Stimulated activated CD4-positive, alpha-beta T cell treated with anti-CD3 and anti-CD28 coated beads, Interleukin-4, amount 100 ng/mL, for 1 hour (primary cell): ENCODE measurements around the gene PRDM11.

Experiments
- DNase-seq: peaks from one replicate; pipeline ENCODE4 v3.0.0-alpha.2; 2020

Gene PRDM11

DNA sequence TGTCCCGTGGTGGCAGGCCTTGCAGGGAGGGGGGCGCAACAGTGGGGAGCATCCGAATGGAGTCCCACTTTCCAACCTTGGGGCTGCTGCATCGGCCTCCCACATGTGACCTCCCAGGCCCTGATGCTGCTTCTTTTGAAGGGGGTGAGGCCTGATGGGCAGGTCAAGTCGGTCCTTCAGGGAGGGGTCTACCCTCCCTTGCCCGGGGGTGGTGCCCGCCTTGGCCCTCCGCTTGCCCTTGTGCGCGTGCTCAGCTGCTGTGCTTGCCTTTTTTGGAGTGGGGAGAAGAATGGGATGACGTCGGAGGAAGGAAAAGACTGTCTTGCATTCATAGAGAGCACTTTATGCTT, 66.9 kb downstream of the PRDM11 start:
- no peak for DNase-seq

DNA sequence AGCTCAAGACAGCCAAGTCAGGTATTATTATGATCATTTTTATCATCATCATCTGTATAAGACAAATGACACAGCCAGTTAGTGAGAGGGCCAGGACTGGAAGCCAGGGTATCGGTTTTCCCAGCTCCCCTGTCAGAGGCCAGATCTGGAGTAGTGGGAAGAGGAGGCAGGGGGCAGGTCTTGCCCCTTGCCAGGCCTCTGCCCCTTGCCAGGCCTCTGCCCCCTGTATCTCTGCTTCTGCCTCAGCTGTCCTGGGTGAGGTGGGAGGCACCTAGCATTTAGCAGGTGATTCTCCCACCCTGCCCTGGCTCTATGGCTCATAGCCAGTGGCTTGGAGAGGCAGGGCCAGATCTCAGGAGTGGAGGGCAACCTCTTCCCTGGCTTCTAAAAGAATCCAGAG, 67.3 kb downstream of the PRDM11 start:
- DNase-seq, result no peak

DNA sequence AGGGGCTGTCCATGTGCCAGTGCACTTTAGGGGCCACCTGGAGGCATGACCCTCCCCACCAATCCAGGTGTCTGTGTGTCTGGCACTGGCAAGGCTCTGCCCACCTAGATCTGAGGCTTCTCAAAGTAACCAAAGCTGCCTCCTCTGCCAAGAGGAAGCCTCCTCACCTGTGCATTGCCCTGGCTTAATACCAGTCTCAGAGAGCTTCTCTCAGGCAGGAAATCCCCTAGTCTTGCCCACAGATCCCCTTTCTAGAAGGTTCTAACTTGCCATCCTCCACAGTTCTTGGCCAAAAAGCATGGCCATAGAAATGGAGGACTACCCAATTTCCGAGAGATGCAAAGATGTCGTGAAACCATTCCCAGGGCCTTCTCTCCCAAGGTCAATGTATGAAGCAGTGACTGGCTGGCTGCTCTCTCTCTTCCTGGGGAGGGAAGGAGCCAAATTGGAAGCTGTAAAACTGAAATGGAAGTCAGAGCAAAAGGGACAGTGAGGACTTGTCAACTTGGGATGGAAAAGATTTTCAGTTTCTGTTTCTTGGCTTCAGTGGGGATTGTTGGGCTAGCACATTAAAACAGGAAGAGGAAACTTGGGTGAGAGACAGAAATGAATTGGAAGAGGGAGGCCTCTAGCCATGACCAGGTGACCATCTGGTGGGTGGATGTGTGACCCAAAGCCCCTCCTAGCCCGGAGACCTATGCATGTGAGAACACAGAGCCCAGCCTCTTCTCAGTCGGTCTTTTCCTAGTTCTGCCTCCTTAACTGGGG, 68.8 kb downstream of the PRDM11 start:
- DNase-seq, result no peak

DNA sequence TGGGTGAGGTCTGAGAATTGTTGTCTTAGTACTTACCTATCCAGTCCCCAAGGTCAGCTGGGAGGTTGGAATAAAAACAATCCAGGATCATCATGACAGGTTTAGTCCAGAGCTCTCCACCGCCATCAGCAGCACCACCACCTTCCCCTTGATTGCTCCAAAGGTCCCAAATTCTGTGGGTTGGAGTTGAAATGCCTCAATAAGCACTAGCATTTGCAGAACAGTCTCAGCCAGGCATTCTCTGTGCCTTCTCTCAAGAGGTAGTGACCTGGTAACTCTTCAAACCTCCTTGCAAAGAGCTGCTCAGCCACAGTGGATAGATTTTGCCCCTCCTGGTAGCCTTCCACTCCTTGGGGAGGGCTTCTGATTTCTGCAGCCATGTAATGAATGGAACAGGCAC, 69.6 kb downstream of the PRDM11 start:
- no peak for DNase-seq

DNA sequence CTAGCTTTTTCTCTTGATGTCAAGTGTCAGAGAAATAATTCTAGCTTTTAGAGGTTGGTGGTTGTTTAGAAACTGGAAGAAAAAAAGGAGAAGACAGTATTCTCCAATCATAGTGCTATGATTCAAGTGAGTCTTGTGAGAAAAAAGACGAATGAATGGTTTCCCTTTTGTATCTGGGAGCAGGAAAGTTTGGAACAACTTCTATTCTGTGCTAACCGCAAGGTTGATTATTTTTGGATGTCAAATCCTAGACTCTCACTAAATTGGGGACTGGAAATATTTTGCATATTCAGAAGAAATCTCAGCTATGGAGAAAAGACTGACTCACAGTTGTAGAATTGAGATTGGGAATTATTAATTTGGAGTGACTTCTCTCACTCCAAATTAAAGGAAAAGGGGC, 70.5 kb downstream of the PRDM11 start:
- DNase-seq, result no peak

DNA sequence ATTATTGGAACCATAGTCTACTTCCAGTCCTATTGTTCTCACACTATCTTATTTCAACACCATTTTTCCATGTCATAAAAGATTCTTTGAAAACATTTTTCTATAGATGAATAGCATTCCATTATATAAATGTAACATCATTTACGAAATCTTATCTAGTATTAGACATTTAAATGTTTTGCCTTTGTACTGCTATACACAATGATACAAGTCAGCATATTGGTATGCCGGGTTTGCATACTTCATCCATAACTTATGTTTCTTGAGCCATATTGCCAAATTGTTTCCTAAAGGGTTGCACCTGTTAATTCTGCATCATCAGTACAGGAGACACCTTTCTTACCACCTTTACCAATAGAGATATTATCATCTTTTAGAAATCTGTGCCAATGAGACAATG, 71.6 kb downstream of the PRDM11 start:
- DNase-seq, result no peak

DNA sequence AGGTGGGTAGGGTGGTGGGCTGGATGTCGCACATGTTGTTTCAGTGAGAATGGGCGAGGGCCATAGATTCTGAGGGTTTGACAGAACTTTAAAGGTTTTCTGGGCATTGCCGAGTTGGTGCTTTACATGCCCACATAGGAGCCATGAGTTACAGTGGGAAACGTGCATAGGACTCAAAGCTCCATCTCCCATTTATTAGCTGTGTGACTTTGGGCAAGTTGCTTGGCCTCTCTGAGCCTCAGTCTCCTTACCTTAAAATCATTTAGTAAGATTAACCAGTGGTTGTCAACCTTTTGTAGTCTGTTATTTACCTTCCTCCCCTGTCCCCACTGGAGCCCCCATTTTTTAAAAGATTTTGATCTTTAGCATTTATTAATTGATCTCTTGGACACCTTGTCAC, 72.3 kb downstream of the PRDM11 start:
- DNase-seq, result no peak

DNA sequence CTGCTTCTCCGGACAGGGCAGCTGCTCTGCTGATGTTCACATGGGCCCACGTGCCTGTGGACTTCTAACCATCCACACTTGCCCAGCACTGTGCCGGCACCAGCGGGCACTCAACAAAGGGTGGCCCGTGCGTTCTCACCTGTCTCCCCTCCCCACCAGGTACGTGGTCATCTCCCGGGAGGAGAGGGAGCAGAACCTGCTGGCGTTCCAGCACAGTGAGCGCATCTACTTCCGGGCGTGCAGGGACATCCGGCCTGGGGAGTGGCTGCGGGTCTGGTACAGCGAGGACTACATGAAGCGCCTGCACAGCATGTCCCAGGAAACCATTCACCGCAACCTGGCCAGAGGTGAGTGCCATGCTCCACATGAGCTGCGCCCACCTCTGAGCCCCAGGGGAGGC, 73.0 kb downstream of the PRDM11 start:
- no peak for DNase-seq

DNA sequence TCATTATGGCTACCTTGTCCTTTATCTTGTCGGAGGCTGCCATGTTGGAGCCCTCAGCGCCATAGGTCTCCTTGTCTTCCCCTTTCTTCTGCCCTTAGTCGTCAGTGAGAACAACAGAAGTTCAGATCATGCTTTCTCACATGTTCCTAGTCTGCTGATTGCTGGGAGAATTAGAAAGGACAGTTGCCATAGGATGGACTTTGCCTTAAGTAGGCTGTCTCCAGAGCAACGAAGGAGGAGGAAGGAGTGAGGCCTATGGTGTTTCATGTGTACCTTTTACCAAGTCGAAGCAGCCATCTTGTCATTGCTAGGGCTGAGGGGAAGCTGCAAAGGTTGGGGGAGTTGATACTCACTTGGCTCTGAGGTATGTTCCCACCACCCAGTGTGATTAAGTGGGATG, 77.1 kb downstream of the PRDM11 start:
- DNase-seq, result no peak

DNA sequence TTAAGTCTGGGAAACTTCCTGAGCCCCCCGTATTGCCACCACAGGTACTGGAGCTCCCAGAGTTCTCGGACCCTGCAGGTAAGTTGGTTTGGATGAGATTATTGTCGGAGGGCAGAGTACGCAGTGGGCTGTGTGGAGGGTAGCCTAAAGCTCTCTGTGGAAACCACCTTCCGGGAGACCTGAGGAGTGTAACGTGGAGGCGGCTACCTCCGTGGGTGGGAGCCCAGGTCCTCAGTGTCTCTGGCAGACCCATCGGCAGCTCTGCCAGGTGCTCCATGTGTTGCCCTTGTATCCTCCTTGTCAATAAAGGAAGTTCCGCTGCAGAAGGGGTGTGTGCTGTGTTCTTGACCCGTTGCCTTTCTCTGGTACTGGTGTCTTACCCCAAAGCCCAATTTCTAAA, 78.3 kb downstream of the PRDM11 start:
- no peak for DNase-seq

DNA sequence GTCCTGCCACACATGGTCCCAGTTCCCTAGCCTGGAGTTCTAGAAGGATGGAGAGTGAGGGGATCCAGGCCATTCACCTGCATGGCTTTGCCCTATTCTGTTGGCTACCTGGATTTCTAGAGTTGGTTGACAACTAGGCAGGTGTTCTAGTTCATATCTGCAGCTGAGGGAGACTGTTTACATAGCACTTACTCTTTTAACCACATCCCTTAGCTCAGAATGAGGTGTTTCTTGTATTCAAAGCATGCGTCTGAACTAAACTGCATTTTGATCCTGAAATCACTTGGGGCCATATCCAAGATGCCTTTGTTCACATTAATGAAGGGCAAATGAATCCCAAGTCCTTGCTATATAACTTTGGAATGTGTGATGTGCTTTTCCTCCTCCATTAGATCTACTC, 78.8 kb downstream of the PRDM11 start:
- DNase-seq, result no peak

DNA sequence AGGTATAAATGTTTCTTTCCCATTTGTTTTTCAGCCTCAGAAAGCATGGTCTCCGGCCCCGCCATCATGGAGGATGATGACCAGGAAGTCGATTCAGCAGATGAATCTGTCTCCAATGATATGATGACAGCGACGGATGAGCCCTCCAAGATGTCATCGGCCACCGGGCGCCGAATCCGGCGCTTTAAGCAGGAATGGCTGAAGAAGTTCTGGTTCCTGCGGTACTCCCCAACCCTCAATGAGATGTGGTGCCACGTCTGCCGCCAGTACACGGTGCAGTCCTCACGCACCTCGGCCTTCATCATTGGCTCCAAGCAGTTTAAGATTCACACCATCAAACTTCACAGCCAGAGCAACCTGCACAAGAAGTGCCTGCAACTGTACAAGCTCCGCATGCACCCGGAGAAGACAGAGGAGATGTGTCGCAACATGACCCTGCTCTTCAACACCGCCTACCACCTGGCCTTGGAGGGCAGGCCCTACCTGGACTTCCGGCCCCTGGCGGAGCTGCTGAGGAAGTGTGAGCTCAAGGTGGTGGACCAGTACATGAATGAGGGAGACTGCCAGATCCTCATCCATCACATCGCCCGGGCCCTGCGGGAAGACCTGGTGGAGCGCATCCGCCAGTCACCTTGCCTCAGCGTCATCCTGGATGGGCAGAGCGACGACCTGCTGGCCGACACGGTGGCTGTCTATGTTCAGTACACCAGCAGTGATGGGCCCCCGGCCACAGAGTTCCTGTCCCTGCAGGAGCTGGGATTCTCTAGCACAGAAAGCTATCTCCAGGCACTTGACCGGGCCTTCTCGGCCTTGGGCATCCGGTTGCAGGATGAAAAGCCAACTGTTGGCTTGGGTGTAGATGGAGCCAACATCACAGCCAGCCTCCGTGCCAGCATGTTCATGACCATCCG, 79.8 kb downstream of the PRDM11 start:
- DNase-seq, result no peak

DNA sequence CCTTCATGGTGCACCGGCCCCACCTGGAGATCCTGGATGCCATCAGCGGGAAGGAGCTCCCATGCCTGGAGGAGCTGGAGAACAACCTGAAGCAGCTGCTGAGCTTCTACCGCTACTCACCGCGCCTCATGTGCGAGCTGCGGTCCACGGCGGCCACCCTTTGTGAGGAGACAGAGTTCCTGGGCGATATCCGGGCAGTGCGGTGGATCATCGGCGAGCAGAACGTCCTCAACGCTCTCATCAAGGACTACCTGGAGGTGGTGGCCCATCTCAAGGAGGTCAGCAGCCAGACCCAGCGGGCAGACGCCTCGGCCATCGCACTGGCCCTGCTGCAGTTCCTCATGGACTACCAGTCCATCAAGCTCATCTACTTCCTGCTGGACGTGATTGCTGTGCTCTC, 80.5 kb downstream of the PRDM11 start:
- DNase-seq, result no peak

DNA sequence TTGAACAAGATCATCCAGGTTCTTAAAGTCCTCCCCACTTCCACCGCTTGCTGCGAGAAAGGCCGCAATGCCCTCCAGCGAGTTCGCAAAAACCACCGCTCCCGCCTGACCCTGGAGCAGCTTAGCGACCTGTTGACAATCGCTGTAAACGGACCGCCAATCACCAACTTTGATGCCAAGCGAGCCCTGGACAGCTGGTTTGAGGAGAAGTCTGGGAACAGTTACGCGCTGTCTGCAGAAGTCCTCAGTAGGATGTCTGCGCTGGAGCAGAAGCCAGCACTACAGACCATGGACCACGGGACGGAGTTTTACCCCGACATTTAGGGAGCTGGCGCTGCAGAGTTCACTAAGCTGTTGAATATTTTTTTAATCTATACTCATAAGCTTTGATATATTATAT, 81.4 kb downstream of the PRDM11 start:
- DNase-seq, result no peak

DNA sequence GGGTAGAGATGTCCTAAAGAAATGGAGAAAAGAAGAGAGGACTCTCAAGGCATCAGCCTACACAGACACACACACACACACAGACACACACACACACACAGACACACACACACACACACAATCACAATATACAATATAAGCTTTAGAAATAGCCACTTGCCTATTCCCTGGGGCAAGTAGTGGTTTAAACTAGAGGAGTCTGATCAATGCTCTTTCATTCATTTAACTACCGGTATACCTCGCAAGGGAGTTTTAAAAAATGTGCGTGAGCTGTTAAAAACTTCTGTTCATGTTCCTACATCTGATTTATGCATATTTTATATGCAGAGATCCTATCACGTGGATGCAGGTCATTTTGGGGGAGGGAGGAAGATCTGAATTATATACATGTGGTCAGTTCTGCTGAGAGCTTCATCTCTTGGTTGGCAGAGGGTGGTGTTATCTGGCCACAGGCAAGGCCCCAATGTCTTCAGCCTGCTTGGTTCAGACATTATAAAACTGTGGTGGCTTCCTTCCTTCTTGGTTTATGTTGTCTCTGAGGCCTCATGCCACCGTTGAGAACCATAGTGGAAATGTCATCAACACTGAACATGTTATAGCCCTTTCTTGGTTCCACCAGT, 83.1 kb downstream of the PRDM11 start:
- no peak for DNase-seq

DNA sequence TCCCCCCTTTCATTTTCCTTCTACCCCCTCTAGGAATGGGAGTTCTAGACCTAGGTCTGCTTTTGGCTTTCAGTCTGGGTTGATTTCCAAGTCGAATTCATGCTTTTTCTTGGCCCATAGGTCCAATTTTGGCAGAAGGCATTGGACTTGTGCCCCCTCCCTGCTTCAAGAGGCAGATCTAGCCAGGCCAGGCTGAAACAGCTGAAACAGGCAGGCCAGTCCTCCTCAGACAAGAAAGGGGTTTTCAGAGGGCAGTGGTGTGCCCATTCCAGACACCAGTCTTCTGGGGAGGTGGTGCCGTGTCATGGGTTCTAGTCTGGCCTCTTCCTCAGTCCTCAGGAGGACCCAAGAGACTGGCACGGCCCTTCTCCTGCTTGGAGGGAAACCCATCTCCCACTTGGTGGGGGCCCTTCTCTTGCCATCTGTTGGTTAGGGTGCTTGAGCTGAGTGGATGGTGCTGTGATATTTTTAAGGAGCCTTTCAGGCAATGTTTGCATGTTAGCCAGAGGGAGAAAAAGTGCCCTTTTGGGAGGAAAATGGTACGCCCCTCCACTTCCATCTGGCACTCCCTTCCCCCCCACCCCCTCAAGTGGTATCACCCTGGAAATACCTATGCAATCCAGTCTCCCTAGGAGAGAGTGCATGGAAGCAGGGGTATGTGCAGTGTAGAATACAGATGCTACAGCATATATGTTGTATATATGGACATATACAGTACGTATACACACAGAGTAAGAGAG, 86.1 kb downstream of the PRDM11 start:
- DNase-seq, result no peak

DNA sequence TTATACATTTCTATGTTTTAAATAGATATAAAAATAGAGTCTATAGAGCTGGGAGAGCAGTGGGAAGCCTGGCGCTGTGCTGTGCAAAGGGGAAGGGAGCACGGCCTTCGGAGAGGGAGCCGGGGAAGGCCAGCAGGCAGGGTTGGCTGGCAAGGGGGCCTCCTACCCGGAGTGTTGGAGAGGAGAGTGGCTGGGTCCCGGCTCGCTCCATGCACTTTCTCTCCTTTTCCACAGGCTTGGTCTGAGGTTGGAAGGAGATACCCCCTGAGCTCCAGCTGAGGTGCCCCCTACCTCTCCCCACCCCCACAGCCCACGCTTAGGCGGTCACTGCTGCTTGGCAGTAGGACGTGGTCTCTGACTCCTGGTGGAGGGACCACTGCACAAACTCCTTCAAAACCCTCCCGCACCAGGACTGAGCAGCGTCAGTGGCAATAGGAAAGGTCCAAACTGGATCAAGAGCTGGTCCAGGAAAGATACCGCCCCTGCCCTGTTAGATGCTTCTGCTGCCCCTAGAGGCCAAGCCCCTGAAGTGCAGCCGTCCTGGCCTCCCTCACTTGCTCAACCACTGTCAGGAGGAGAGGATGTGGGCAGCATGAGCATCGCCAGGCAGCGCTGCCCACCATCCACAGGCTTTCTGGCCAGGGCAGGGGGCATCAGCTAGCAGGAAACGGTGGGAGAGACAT, 86.8 kb downstream of the PRDM11 start:
- peak; percentile 60 for DNase-seq

DNA sequence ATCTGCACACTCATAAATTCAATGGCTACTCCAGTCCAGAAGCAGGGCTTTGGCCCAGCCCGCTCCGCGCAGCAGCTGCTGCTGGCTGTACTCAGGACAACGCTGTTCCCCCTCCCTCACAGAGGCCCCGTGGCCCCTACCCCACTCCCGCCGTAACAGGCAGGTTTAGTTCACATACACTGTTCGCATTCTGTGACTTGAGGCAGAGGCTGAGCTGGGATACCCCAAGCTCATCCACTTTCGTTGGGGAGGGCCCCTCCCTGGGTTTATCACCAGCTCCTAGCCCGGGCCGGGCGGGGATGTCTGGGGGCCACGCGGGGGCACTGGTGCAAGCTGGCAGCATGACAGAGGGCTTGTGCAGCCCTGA, 87.3 kb downstream of the PRDM11 start:
- no peak for DNase-seq

DNA sequence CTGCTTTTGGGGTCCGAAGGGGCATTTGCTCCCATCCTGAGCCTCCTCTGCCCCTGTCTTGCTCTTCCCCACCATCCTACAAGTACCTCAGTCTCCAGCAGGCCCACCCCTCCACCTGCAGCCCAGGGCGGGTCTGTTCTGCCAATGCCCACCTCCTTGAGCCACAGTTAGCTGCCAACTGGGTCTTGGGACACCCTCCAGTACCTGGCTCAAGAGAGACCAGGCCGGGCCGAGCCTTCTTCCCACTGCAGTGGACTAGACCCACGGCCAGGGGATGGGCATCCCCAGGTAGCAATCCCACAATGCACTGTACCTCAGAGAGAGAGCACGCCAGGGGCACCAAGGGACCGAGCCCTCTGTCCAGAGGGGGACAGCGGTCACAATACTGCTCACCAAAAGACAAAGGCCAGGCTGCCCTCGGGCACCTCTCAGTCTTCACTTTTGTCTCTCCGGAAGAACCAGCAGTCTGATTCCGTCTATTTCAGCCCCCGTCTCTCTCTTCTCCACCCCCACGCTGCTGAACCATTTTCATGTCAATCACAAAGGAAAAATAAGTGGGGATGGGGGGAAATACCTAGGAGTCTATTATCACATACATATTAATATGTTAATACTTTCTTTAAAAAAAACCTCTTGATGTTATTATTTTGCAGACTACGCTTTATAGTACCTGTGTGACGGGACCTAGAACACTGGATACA, 88.0 kb downstream of the PRDM11 start:
- no peak for DNase-seq

DNA sequence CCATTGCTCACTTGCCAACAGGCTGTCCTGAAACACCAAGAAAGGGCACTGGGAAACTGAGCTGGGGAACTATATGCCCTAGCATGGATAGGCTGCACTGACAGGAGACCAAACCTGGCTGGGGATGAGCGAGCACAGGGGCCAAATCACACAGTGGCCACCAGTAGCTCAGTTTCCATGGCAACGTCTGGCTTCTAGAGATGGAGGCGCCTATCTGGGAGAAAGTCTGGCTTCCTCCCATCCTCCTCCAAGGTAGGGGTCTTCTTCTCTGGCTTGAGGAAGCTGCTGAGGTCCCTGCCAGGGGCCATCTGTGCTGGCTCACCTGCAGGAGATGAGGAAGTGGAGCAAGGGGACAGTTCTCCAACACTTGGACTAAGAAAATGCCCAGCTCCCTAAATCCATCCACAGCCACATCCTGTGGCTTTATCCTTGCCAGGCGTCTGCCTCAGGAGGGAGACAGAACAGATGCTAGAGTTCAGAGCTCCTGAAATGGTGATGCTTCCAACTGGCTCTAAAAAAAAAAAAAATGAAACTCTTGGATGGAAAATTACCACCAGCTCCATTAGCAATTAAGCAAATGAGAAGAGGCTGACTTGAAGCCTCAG, 91.4 kb downstream of the PRDM11 start:
- no peak for DNase-seq

DNA sequence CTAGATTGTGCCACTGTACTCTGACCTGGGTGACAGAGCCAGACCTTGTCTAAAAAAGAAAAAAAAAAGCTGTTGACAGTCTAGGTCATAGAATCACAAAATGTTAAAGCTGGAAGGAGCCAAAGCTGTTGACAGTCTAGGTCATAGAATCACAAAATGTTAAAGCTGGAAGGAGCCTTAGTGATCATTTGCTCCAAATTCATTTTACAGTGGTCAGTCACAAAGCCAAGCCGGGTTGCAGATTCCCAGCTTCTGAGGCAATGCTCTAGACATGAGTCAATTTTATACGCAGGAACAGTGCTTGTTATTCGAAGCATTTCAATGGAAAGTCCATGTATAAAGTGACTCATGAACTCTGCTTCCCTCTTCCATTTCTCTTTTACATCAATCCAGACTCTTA, 92.3 kb downstream of the PRDM11 start:
- DNase-seq, result no peak

DNA sequence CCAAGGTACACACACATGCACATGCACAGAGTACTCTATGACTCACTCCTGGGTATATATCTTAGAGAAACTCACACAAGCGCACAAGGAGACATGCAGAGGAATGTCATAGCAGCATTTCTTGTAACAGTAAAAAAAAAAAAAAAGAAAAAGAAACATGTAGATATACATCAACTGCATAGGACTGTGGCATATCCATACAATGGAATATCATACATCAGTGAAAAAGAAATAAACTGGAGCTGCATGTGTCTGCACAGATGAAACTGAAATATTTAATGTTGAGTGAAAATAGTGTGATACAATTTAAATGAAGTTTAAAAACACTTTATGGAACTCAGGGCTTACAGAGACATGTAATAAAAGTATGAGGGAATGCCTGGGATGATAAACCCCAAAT, 93.3 kb downstream of the PRDM11 start:
- no peak for DNase-seq
